Osteocyte (in vitro differentiated cells): Measurements from ENCODE around the gene ASB2. TPM values are rescaled to one million over a fixed set of nuclear protein-coding genes. Genes with fewer than 3 reads are reported as not detected.

Experiments used
- DNase-seq: peaks from one replicate; pipeline ENCODE4 v3.0.0; 2021; ENCODE audit warnings: mixed read lengths; ENCODE audit not compliant: unreplicated experiment; ENCODE audit errors: extremely low spot score
- H3K27ac Mint-ChIP-seq: one replicate; pipeline ENCODE4 v1.8.0; 2021; ENCODE audit warnings: mild to moderate bottlenecking, mixed read lengths; ENCODE audit not compliant: unreplicated experiment
- H3K27me3 Mint-ChIP-seq: one replicate; pipeline ENCODE4 v1.8.0; 2021; ENCODE audit warnings: mixed read lengths; ENCODE audit not compliant: unreplicated experiment
- H3K36me3 Mint-ChIP-seq: one replicate; pipeline ENCODE4 v1.8.0; 2021; ENCODE audit warnings: mixed read lengths; ENCODE audit not compliant: unreplicated experiment
- H3K4me1 Mint-ChIP-seq: one replicate; pipeline ENCODE4 v1.8.0; 2021; ENCODE audit warnings: mixed read lengths; ENCODE audit not compliant: unreplicated experiment
- H3K4me3 Mint-ChIP-seq: one replicate; pipeline ENCODE4 v1.8.0; 2021; ENCODE audit warnings: mild to moderate bottlenecking, moderate library complexity, mixed read lengths; ENCODE audit not compliant: unreplicated experiment
- H3K9me3 Mint-ChIP-seq: one replicate; pipeline ENCODE4 v1.8.0; 2021; ENCODE audit warnings: mixed read lengths; ENCODE audit not compliant: unreplicated experiment
- total RNA-seq: library from RNA; stranded (reverse); gene quantifications from 2 replicates; pipeline ENCODE4 v1.2.1, GENCODE V29; 2021
- TF ChIP-seq, protein P1 (sequence below): fragments of 200-600 bp; sonication (generic); IDR thresholded peaks from 2 replicates; pipeline ENCODE4 v1.5.0; 2021; ENCODE audit warnings: antibody characterized with exemption, mild to moderate bottlenecking, moderate library complexity

The ASB2 gene
- total RNA-seq, 1 donor from 2014 or later: 0.38 TPM

DNA sequence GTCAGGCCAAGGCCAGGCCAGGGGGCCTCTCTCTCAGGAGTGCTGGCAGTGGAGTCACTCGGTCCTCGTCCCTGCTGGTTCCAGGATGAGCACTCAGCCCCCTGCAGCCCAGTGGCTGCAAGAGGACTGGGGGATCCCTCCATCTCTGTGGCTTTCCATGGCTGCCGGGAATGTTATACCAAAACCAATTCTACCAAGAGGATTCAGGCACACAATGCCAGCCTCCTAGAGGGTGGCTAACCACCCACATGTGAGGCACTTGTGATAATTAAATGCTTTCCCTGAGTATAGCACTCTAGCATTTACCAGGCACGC, 21.9 kb downstream of the ASB2 start:
- Mint-ChIP-seq H3K4me1 (peaks cover 38% of the 10 kb centered on the region), H3K36me3 (no peaks in the 10 kb centered on the region), H3K27me3 (peaks cover 12% of the 10 kb centered on the region), H3K4me3 (no peak overlapping the region), H3K27ac (no peak overlapping the region), H3K9me3 (no peaks in the 10 kb centered on the region)
- TF ChIP-seq, protein P1, sequence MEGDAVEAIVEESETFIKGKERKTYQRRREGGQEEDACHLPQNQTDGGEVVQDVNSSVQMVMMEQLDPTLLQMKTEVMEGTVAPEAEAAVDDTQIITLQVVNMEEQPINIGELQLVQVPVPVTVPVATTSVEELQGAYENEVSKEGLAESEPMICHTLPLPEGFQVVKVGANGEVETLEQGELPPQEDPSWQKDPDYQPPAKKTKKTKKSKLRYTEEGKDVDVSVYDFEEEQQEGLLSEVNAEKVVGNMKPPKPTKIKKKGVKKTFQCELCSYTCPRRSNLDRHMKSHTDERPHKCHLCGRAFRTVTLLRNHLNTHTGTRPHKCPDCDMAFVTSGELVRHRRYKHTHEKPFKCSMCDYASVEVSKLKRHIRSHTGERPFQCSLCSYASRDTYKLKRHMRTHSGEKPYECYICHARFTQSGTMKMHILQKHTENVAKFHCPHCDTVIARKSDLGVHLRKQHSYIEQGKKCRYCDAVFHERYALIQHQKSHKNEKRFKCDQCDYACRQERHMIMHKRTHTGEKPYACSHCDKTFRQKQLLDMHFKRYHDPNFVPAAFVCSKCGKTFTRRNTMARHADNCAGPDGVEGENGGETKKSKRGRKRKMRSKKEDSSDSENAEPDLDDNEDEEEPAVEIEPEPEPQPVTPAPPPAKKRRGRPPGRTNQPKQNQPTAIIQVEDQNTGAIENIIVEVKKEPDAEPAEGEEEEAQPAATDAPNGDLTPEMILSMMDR: no peak
- DNase-seq: no peak

- DNase-seq: no peak
- TF ChIP-seq, protein P1: no peak
- no peaks in the 10 kb centered on the region for H3K36me3 Mint-ChIP-seq
These were observed 22.4 kb downstream of the ASB2 start for GRCh38 chr14:93953739-93954515.

DNA sequence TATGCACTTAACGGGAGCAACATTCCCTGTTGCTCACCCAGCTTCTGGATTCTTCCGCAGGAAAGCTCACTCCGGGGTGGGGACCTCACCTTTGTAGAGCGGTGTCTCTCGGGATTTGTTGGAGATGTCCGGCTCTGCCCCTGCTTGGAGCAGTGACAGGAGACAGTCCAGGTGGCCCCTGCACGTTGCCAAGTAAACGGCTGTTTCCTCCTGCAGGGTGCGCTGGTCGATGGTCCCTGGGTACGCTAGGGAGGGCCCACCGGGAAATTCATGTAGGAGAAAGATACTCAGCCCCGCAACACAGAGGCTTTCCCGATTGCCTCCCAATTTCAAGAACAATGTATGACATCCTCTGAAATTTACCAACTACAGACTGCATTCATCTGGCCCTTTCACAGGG, 23.1 kb downstream of the ASB2 start:
- TF ChIP-seq, protein P1: no peak
- Mint-ChIP-seq H3K4me1 (peaks cover 43% of the 10 kb centered on the region), H3K36me3 (no peaks in the 10 kb centered on the region), H3K4me3 (no peak overlapping the region), H3K27ac (no peak overlapping the region), H3K27me3 (peaks cover 14% of the 10 kb centered on the region), H3K9me3 (no peaks in the 10 kb centered on the region)
- no peak for DNase-seq

More at GRCh38 chr14:93953739-93954515, 22.4 kb downstream of the ASB2 start:
- peaks cover 38% of the 10 kb centered on the region for H3K4me1 Mint-ChIP-seq
- no peaks in the 10 kb centered on the region for H3K9me3 Mint-ChIP-seq
- no peak overlapping the region for H3K4me3 Mint-ChIP-seq
- peaks cover 14% of the 10 kb centered on the region for H3K27me3 Mint-ChIP-seq
- H3K27ac Mint-ChIP-seq: no peak overlapping the region

DNA sequence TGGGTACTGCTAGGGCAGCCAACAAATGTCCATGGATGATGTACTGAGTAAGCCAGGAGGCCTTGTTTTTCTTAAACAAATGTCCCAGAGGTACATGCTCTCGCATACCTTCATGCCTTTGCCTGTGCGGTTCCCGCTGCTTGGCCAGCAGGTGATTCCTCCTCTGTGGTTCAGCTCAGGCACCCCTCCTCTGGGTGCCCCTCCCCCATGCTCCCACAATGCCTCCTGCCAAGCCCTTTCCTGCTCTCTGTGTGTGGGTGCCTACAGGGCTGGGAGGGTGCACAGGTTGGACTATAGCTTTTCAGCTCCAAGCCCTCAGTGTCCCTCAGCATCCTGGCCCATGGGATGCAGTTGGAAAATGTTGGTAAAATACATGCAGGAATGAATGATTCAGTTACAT, 23.5 kb downstream of the ASB2 start:
- H3K27me3 Mint-ChIP-seq: peaks cover 14% of the 10 kb centered on the region
- no peak for DNase-seq
- no peak overlapping the region for H3K27ac Mint-ChIP-seq
- TF ChIP-seq, protein P1: no peak
- H3K4me1 Mint-ChIP-seq: peaks cover 43% of the 10 kb centered on the region
- H3K36me3 Mint-ChIP-seq: no peaks in the 10 kb centered on the region
- no peak overlapping the region for H3K4me3 Mint-ChIP-seq
- H3K9me3 Mint-ChIP-seq: no peaks in the 10 kb centered on the region

DNA sequence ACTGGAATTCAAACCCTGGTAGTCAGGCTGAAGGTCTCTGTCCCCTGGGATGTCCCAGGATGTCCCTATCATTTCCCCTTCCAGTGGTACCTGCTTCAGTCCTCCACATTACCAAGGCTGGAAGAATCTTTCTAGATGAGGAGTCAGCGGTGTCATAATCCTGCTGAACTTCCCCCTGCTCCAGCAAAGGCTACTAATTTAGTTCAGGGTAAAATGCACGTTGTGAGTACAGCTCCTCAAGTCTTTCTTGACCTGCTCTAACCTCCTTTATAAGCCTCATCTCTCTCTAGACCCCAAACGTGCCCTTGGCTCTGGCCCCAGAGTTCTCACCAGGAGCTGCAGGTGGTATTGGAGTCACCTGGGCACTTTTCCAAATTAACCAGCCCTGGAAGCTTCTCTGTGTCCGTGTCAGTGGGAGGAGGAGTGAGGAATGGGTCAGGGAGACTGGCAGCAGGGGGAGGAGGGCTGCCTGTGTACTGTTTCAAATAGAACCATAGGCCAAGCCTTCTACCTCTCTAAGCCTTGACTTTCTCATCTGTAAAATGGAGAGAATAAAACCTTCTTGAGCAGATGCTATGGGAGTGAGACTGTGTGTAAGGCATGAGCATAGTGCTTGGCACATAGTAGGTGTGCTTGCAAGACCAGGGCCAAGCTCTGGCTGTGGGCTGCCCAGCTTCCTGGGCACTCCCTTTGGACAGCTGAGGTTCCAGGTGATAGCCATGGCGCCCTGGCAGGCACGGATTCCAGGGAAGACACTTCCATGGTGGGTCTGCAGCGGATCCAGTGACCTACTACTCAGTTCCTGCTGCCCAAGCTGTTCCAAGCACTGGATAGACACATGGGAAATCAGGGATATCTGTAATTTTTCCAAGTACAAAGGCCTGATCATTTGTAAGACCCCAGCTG, 24.5 kb downstream of the ASB2 start:
- no peaks in the 10 kb centered on the region for H3K9me3 Mint-ChIP-seq
- H3K27ac Mint-ChIP-seq: no peak overlapping the region
- TF ChIP-seq, protein P1: no peak
- no peak for DNase-seq
- peaks cover 14% of the 10 kb centered on the region for H3K27me3 Mint-ChIP-seq
- no peaks in the 10 kb centered on the region for H3K36me3 Mint-ChIP-seq
- H3K4me3 Mint-ChIP-seq: no peak overlapping the region
- H3K4me1 Mint-ChIP-seq: peaks cover 42% of the 10 kb centered on the region
